HAP-1 (cell line): ENCODE results near the gene CIAO3.
A peak's percentile ranks its signal among the peaks of the same experiment; 100 is the strongest.

Experiments used
- DNase-seq, 2 experiments: peaks; one replicate each; pipeline ENCODE4 v3.0.0-alpha.2; 2016 to 2020; ENCODE audit warnings: low spot score in 2 of 2
- H3K27me3 ChIP-seq: fragments of 250-450 bp; sonication (Bioruptor Pico); 2 replicates; pipeline ENCODE4 v1.5.1; 2020; ENCODE audit warnings: low read depth, mild to moderate bottlenecking, moderate library complexity
- H3K36me3 ChIP-seq: fragments of 250-450 bp; sonication (Bioruptor Pico); replicated peaks from 2 replicates; pipeline ENCODE4 v1.5.1; 2020; ENCODE audit warnings: mild to moderate bottlenecking
- H3K4me1 ChIP-seq: fragments of 250-450 bp; sonication (Bioruptor Pico); 2 replicates; pipeline ENCODE4 v1.5.1; 2020; ENCODE audit warnings: mild to moderate bottlenecking
- H3K4me3 ChIP-seq: fragments of 250-450 bp; sonication (Bioruptor Pico); 2 replicates; pipeline ENCODE4 v1.5.1; 2020; ENCODE audit warnings: mild to moderate bottlenecking, moderate library complexity
- H3K9me3 ChIP-seq: fragments of 250-450 bp; sonication (Bioruptor Pico); 2 replicates; pipeline ENCODE4 v1.5.1; 2020; ENCODE audit warnings: mild to moderate bottlenecking, moderate library complexity
- in situ Hi-C: fragments of 300-500 bp; cut with MboI; formaldehyde crosslinking; loops from 3 replicates; pipeline ENCODE4 v1.14.3; 2020; ENCODE audit warnings: low sequenced_read_pairs, inconsistent platforms, mixed read lengths

Gene CIAO3

GRCh38 chr16:706189-707061, 34.4 kb downstream of the CIAO3 start:
- peak in 1 of 2 experiments; percentile 31 for DNase-seq
- Histone ChIP-seq H3K4me3 (peak overlapping the region; percentile 21), H3K36me3 (no peaks in the 10 kb centered on the region), H3K9me3 (no peaks in the 10 kb centered on the region), H3K27me3 (peaks cover 29% of the 10 kb centered on the region), H3K4me1 (no peaks in the 10 kb centered on the region; the same call in 1 of the 2 replicates)
- in situ Hi-C loops = no loop called here

GRCh38 chr16:705431-706188, 35.2 kb downstream of the CIAO3 start, which contains the start of gene FBXL16:
Gene FBXL16 (minus strand): TSS chr16:705801. CDS start chr16:697405, 8,396 bp downstream.
- peak within 1 kb of the TSS; percentile 45 for H3K4me3 ChIP-seq

GRCh38 chr16:704552-705380, 36.0 kb downstream of the CIAO3 start:
- no peak for DNase-seq
- Histone ChIP-seq H3K27me3 (peaks cover 43% of the 10 kb centered on the region), H3K4me1 (peaks cover 3% of the 10 kb centered on the region; the same call in 1 of the 2 replicates), H3K4me3 (peak overlapping the region; percentile 45), H3K36me3 (no peaks in the 10 kb centered on the region), H3K9me3 (no peaks in the 10 kb centered on the region)
- in situ Hi-C loops = no loop called here

More at GRCh38 chr16:705431-706188, 35.2 kb downstream of the CIAO3 start, which contains the start of gene FBXL16:
- Histone ChIP-seq H3K27me3 (peaks cover 37% of the 10 kb centered on the region), H3K4me1 (peaks cover 3% of the 10 kb centered on the region; the same call in 1 of the 2 replicates), H3K9me3 (no peaks in the 10 kb centered on the region), H3K36me3 (no peaks in the 10 kb centered on the region)
- peak; percentile 42 to 76 for DNase-seq
- in situ Hi-C loops = no loop called here

GRCh38 chr16:704047-704446, 36.8 kb downstream of the CIAO3 start:
- in situ Hi-C loops = no loop called here
- no peak for DNase-seq
- peaks cover 3% of the 10 kb centered on the region; the same call in 1 of the 2 replicates for H3K4me1 ChIP-seq
- peaks cover 43% of the 10 kb centered on the region for H3K27me3 ChIP-seq
- H3K4me3 ChIP-seq = no peak overlapping the region; the same call in 1 of the 2 replicates
- H3K9me3 ChIP-seq = no peaks in the 10 kb centered on the region
- H3K36me3 ChIP-seq = no peaks in the 10 kb centered on the region

GRCh38 chr16:703406-703805, 37.4 kb downstream of the CIAO3 start:
- in situ Hi-C loops = no loop called here
- Histone ChIP-seq H3K27me3 (peaks cover 39% of the 10 kb centered on the region), H3K4me1 (peaks cover 3% of the 10 kb centered on the region; the same call in 1 of the 2 replicates), H3K9me3 (no peaks in the 10 kb centered on the region), H3K36me3 (no peaks in the 10 kb centered on the region), H3K4me3 (no peak overlapping the region)
- DNase-seq = no peak

- peaks cover 3% of the 10 kb centered on the region; the same call in 1 of the 2 replicates for H3K4me1 ChIP-seq
- peaks cover 38% of the 10 kb centered on the region for H3K27me3 ChIP-seq
- no peak for DNase-seq
- no peaks in the 10 kb centered on the region for H3K36me3 ChIP-seq
- H3K9me3 ChIP-seq = no peaks in the 10 kb centered on the region
- in situ Hi-C loops = no loop called here
- H3K4me3 ChIP-seq = no peak overlapping the region
Observed at GRCh38 chr16:702341-702740, 38.5 kb downstream of the CIAO3 start.

- no peaks in the 10 kb centered on the region for H3K9me3 ChIP-seq
- in situ Hi-C loops = no loop called here
- DNase-seq = peak in 1 of 2 experiments; percentile 66
- peaks cover 25% of the 10 kb centered on the region for H3K27me3 ChIP-seq
- H3K4me3 ChIP-seq = no peak overlapping the region
- H3K4me1 ChIP-seq = peaks cover 4% of the 10 kb centered on the region
- no peaks in the 10 kb centered on the region for H3K36me3 ChIP-seq
Observed at GRCh38 chr16:700684-701584, 39.9 kb downstream of the CIAO3 start.

- peaks cover 11% of the 10 kb centered on the region for H3K4me1 ChIP-seq
- H3K4me3 ChIP-seq = no peak overlapping the region
- H3K27me3 ChIP-seq = peaks cover 25% of the 10 kb centered on the region
- H3K36me3 ChIP-seq = no peaks in the 10 kb centered on the region
- H3K9me3 ChIP-seq = no peaks in the 10 kb centered on the region
- DNase-seq = no peak
- in situ Hi-C loops = no loop called here
Observed at GRCh38 chr16:698911-699671, 41.7 kb downstream of the CIAO3 start.

GRCh38 chr16:695355-696089, 45.3 kb downstream of the CIAO3 start:
- peak in 1 of 2 experiments; percentile 74 for DNase-seq
- in situ Hi-C loops = no loop called here
- peak overlapping the region; percentile 38 for H3K4me3 ChIP-seq
- H3K27me3 ChIP-seq = peaks cover 6% of the 10 kb centered on the region; the same call in 1 of the 2 replicates
- no peaks in the 10 kb centered on the region for H3K36me3 ChIP-seq
- H3K9me3 ChIP-seq = no peaks in the 10 kb centered on the region
- peaks cover 9% of the 10 kb centered on the region for H3K4me1 ChIP-seq

GRCh38 chr16:694863-695354, 45.9 kb downstream of the CIAO3 start:
- Histone ChIP-seq H3K4me3 (peak overlapping the region; percentile 38), H3K9me3 (no peaks in the 10 kb centered on the region), H3K36me3 (no peaks in the 10 kb centered on the region), H3K4me1 (peaks cover 11% of the 10 kb centered on the region), H3K27me3 (peaks cover under 1% of the 10 kb centered on the region; the same call in 1 of the 2 replicates)
- in situ Hi-C loops = no loop called here
- DNase-seq = no peak

- Histone ChIP-seq H3K9me3 (no peaks in the 10 kb centered on the region), H3K27me3 (no peaks in the 10 kb centered on the region; the same call in 1 of the 2 replicates), H3K36me3 (no peaks in the 10 kb centered on the region), H3K4me3 (peak overlapping the region; percentile 38), H3K4me1 (peaks cover 14% of the 10 kb centered on the region)
- in situ Hi-C loops = no loop called here
- DNase-seq = no peak
Observed at GRCh38 chr16:694187-694862, 46.5 kb downstream of the CIAO3 start.
